Effector CD8-positive, alpha-beta T cell (primary cell): ENCODE measurements around the gene MBD6.
"Not testable (repeated sequence)": the region's sequence is repeated elsewhere in the genome, so short reads cannot be mapped to it uniquely, and the experiment has no call there.

Experiments used
- DNase-seq: peaks from one replicate; lab custom pipeline; 2025; lab: John Stamatoyannopoulos, UW

The MBD6 gene

GRCh38 chr12:57550641-57551549 lies 28.3 kb downstream of the MBD6 start:
- no peak for DNase-seq

GRCh38 chr12:57551637-57552305 lies 29.1 kb downstream of the MBD6 start:
- no peak for DNase-seq

GRCh38 chr12:57552306-57552651 lies 29.7 kb downstream of the MBD6 start:
- DNase-seq = no peak

- no peak for DNase-seq
Measured at GRCh38 chr12:57552835-57553313, 30.2 kb downstream of the MBD6 start.

GRCh38 chr12:57553343-57554202 lies 30.9 kb downstream of the MBD6 start:
- no peak for DNase-seq

GRCh38 chr12:57554453-57554852 lies 31.8 kb downstream of the MBD6 start:
- DNase-seq = no peak

- no peak for DNase-seq
Measured at GRCh38 chr12:57554897-57555296, 32.3 kb downstream of the MBD6 start.

- no peak for DNase-seq
Measured at GRCh38 chr12:57558864-57559263, 36.2 kb downstream of the MBD6 start.

GRCh38 chr12:57560516-57560915 lies 37.9 kb downstream of the MBD6 start:
- no peak for DNase-seq

- DNase-seq = not testable (repeated sequence)
Measured at GRCh38 chr12:57561117-57561516, 38.5 kb downstream of the MBD6 start.

GRCh38 chr12:57563358-57563757 lies 40.7 kb downstream of the MBD6 start:
- DNase-seq = no peak

GRCh38 chr12:57564178-57564740 lies 41.6 kb downstream of the MBD6 start:
- no peak for DNase-seq

GRCh38 chr12:57568838-57569237 lies 46.2 kb downstream of the MBD6 start:
- DNase-seq = no peak

GRCh38 chr12:57569858-57570257 lies 47.2 kb downstream of the MBD6 start:
- DNase-seq = no peak

- DNase-seq = not testable (repeated sequence)
Measured at GRCh38 chr12:57570438-57570837, 47.8 kb downstream of the MBD6 start.

GRCh38 chr12:57571926-57572762 lies 49.5 kb downstream of the MBD6 start:
- no peak for DNase-seq

GRCh38 chr12:57574795-57575194 lies 52.2 kb downstream of the MBD6 start:
- DNase-seq = no peak

GRCh38 chr12:57575771-57576612 lies 53.4 kb downstream of the MBD6 start:
- DNase-seq = no peak

GRCh38 chr12:57576613-57577160 lies 54.1 kb downstream of the MBD6 start:
- DNase-seq = no peak
